GM12892 (cell line): ENCODE measurements around the gene CHCHD3.

ENCODE experiments used
- POLR2A ChIP-seq: IDR thresholded peaks from 2 replicates; pipeline ENCODE4 v1.6.1; 2011; ENCODE audit warnings: low read depth, low read length, control low read depth
- POLR2AphosphoS5 ChIP-seq: IDR thresholded peaks from 2 replicates; pipeline ENCODE4 v1.6.1; 2011; ENCODE audit warnings: low read depth, low read length, control low read depth

DNA sequence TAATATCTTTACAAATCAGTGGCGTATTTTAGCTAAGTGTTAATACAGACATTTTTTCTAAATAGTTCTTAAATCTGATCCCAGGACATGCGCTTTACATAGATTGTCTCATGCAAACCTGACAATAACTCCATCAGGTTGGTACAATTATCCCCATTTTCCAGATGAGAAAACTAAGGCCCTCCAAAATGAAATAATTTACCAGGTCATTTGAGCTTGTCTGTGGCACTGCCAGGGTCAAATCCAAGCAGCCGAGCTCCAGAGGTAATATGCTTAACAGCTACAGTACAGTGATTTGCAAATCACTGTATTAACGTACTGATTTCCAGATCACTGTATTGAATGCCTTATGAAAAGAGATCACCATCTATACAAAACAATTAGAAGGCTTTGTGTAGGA, 223.1 kb downstream of the CHCHD3 start:
- no peak for TF ChIP-seq POLR2A
- no peak for TF ChIP-seq POLR2AphosphoS5
